A549 (cell line): ENCODE measurements around the gene GSK3A.

Experiments used
- NFE2L2 ChIP-seq: fragments of 150-350 bp; conservative IDR thresholded peaks from 2 replicates; pipeline ENCODE4 v1.6.1; 2014; ENCODE audit warnings: low read length
- SREBF2 ChIP-seq: fragments of 450-650 bp; IDR thresholded peaks from 2 replicates; pipeline ENCODE4 v1.6.1; 2014; ENCODE audit warnings: mild to moderate bottlenecking, moderate library complexity

- TF ChIP-seq SREBF2 (no peak), NFE2L2 (no peak)
These were observed 5.3 kb upstream of the GSK3A start for GRCh38 chr19:42247640-42248199.
